ENCODE results near the gene LYG2.

- TF ChIP-seq, protein P1, sequence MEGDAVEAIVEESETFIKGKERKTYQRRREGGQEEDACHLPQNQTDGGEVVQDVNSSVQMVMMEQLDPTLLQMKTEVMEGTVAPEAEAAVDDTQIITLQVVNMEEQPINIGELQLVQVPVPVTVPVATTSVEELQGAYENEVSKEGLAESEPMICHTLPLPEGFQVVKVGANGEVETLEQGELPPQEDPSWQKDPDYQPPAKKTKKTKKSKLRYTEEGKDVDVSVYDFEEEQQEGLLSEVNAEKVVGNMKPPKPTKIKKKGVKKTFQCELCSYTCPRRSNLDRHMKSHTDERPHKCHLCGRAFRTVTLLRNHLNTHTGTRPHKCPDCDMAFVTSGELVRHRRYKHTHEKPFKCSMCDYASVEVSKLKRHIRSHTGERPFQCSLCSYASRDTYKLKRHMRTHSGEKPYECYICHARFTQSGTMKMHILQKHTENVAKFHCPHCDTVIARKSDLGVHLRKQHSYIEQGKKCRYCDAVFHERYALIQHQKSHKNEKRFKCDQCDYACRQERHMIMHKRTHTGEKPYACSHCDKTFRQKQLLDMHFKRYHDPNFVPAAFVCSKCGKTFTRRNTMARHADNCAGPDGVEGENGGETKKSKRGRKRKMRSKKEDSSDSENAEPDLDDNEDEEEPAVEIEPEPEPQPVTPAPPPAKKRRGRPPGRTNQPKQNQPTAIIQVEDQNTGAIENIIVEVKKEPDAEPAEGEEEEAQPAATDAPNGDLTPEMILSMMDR (IDR thresholded peaks at IDR 0.05): no peak
- TF ChIP-seq POLR2AphosphoS5 (IDR thresholded peaks at IDR 0.05) (no peak), EP300 (IDR thresholded peaks at IDR 0.05) (no peak), POLR2A (IDR thresholded peaks at IDR 0.05) (no peak)
Observed at GRCh38 chr2:99216096-99216495, 39.4 kb downstream of the LYG2 start.

Data from stomach (tissue), 4 donors.